NCI-H128 (cell line): ENCODE data around the gene EPHA3.

Experiments
- DNase-seq: peaks from one replicate; lab custom pipeline; 2025; ENCODE audit not compliant: unreplicated experiment; lab: John Stamatoyannopoulos, UW

EPHA3 gene

GRCh38 chr3:89527736-89528305 is 420.4 kb downstream of the EPHA3 start:
- DNase-seq, result no peak
